Brain microvascular endothelial cell (primary cell): ENCODE results near the gene LRP3.

Experiments used
- DNase-seq: peaks from one replicate; pipeline ENCODE4 v3.0.0-alpha.2; 2020
- H3K27ac ChIP-seq: fragments of 250-450 bp; sonication (Bioruptor Pico); 2 replicates; pipeline ENCODE4 v1.5.1; 2020; ENCODE audit warnings: mild to moderate bottlenecking, moderate library complexity
- H3K27me3 ChIP-seq: fragments of 250-450 bp; sonication (Bioruptor Pico); replicated peaks from 2 replicates; pipeline ENCODE4 v1.5.1; 2020; ENCODE audit warnings: mild to moderate bottlenecking
- H3K36me3 ChIP-seq: fragments of 250-450 bp; sonication (Bioruptor Pico); replicated peaks from 2 replicates; pipeline ENCODE4 v1.5.1; 2020; ENCODE audit warnings: mild to moderate bottlenecking
- H3K4me3 ChIP-seq: 2 replicates; pipeline ENCODE4 v1.5.1; 2011; ENCODE audit warnings: low read depth, mild to moderate bottlenecking, control low read depth, low read length, moderate library complexity
- in situ Hi-C: cut with HindIII; loops from 2 replicates; pipeline ENCODE4 v1.10.0; 2017; ENCODE audit warnings: low sequenced_read_pairs, low pct_ligation_motif_present
- TF ChIP-seq, protein P1 (sequence below): IDR thresholded peaks from 2 replicates; pipeline ENCODE4 v1.5.1; 2011; ENCODE audit warnings: low read depth, mild to moderate bottlenecking, moderate library complexity, low read length, control low read depth, inconsistent platforms; ENCODE audit errors: missing control alignments

Gene LRP3

DNA sequence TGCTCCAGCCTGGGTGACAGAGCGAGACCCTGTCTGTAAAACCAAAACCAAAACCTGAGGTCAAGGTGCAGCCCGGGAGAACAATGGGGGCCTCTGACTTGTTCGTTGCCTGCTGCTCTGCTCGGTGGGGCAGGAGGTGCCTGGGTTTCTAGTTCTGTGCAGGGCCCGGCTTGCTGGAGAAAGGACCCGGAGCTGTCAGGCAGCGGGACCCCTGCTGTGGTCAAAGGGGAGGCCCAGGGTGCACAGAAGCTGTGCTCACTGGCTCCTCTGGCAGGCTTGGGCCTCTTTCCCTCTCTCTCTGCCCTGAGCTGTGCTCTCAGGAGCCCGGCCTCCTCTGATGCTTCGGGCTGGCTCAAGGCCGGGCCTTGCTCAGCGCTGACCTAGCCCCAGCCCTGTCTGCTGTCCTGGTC, 3.5 kb downstream of the LRP3 start:
- Histone ChIP-seq H3K36me3 (no peaks in the 10 kb centered on the region), H3K27ac (no peak overlapping the region), H3K4me3 (no peak overlapping the region), H3K27me3 (no peaks in the 10 kb centered on the region)
- TF ChIP-seq, protein P1, sequence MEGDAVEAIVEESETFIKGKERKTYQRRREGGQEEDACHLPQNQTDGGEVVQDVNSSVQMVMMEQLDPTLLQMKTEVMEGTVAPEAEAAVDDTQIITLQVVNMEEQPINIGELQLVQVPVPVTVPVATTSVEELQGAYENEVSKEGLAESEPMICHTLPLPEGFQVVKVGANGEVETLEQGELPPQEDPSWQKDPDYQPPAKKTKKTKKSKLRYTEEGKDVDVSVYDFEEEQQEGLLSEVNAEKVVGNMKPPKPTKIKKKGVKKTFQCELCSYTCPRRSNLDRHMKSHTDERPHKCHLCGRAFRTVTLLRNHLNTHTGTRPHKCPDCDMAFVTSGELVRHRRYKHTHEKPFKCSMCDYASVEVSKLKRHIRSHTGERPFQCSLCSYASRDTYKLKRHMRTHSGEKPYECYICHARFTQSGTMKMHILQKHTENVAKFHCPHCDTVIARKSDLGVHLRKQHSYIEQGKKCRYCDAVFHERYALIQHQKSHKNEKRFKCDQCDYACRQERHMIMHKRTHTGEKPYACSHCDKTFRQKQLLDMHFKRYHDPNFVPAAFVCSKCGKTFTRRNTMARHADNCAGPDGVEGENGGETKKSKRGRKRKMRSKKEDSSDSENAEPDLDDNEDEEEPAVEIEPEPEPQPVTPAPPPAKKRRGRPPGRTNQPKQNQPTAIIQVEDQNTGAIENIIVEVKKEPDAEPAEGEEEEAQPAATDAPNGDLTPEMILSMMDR = no peak
- no peak for DNase-seq
- in situ Hi-C loops = no loop called here

DNA sequence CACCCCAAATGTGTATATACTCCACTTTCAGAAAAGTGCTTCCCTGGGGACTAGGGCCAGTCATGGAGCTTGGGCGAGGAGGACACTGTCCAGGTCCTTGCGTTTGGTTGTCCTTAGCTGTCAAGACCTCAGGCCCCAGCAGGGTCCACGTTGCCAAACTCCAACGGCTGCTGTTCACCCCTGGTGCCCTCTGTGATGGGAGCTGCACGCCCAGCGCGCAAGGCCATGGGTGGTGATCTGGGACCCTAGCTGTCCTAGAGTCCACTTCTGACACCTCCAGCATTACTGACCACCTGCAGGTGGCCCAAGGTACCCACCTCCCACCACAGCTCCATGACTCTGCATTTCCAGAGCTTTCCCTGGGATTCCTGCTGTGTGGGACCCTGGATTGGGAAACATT, 4.0 kb downstream of the LRP3 start:
- in situ Hi-C loops = no loop called here
- no peak for DNase-seq
- TF ChIP-seq, protein P1 = no peak
- Histone ChIP-seq H3K27ac (no peak overlapping the region), H3K27me3 (no peaks in the 10 kb centered on the region), H3K36me3 (peaks cover 4% of the 10 kb centered on the region), H3K4me3 (no peak overlapping the region)

DNA sequence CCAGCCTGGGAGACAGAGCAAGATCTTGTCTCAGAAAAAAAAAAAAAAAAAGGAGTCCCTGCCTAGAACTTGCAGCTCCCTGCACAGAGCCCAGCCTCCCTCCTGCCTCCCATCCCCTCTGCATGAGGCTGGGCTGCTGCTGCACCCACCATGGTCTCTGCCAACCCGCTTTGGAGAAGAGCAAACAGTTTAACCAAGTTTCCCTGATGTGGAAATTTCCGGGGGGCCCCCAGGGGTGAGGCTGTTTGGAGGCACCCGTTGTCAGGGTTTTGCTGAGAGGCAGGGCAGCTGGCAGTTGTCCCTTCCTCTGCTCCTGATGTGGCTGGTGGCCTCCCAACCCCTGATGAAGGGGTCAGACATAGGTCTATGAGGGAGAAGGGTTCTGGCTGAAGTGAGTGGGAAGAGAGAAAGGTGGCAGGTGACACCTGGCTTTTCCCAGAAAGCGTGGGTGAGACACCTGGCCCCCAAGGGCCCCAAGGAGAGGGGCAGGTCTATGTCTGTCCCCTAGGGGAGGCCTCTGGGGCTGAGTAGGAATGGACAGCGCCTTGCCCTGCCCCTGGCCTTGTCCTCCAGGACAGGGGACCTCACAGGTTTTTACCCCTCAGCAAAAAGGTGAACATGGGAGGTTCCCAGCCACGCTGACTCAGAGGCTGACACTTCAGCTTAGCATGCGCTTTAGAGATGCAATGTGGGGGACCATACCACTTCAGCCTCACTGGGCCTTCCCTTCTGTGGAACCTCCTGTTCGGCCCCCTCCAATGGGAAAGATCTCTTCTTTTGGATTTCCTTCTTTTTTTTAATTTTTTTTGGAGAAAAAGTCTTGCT, 5.5 kb downstream of the LRP3 start:
- TF ChIP-seq, protein P1 = no peak
- Histone ChIP-seq H3K27ac (no peak overlapping the region), H3K4me3 (no peak overlapping the region), H3K27me3 (no peaks in the 10 kb centered on the region), H3K36me3 (peaks cover 4% of the 10 kb centered on the region)
- DNase-seq = no peak
- in situ Hi-C loops = no loop called here

DNA sequence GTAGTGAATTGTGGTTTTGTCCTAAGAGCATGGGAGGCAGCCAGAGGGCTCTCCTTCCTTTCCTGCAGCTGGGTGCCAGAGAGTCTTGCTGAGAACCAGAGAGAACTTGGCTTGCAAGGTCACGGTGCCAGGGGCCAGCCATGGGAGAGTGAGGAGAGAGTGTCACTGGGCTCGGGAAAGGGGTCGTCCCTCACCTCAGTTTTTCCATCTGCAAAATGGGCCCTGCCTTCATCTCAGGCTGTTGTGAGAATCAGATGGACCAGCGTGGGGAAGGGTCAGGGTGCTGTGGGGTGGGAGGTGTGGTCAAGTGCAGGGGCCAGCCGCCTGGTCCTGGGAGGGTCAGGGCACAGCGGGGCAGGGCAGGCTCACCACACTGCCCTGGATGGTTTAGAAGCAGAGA, 7.3 kb downstream of the LRP3 start:
- Histone ChIP-seq H3K36me3 (peaks cover 8% of the 10 kb centered on the region), H3K27ac (no peak overlapping the region), H3K4me3 (no peak overlapping the region), H3K27me3 (no peaks in the 10 kb centered on the region)
- TF ChIP-seq, protein P1 = no peak
- DNase-seq = no peak
- in situ Hi-C loops = no loop called here

DNA sequence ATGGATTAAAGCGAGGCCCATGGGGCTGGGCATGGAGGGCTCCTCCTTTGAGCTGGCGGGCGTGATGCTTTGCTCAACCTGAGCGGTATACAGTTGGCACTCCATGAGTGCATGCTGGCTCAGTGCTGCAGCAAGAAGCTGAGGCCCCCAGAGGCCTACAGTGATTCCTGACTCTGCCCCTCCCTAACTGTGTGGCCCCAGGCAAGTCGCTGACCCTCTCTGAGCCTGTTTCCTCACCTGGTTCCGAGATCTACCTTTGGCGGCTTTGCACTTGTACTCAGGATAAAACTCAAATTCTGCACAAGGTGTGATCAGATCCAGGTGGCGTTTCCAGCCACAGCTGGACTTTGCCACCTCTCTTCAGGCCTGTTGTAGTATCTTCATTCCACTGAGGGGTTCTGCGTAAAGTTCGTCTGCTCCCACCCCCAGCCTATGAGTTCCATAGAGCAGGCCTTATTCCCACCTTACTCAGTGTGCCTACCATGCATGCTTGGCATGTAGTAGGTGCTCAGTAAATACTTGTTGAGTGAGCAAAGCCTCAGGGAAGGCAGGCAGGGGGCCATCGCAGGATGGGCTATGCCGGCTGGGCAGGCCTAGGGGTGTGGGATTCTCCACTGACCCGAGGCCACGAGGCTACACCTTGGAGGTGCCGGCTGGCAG, 7.9 kb downstream of the LRP3 start:
- DNase-seq = no peak
- in situ Hi-C loops = no loop called here
- Histone ChIP-seq H3K27ac (no peak overlapping the region), H3K4me3 (no peak overlapping the region), H3K36me3 (peaks cover 8% of the 10 kb centered on the region), H3K27me3 (no peaks in the 10 kb centered on the region)
- TF ChIP-seq, protein P1 = no peak
